NK-92 treated with Interleukin-12 subunit alpha and Interleukin-12 subunit beta, amount 100 ng/mL, for 24 hours (cell line): ENCODE data around the gene CALR.
"Not testable (repeated sequence)": the region's sequence is repeated elsewhere in the genome, so short reads cannot be mapped to it uniquely, and the experiment has no call there.

Experiments used
- DNase-seq: peaks from one replicate; lab custom pipeline; 2025; lab: John Stamatoyannopoulos, UW

CALR gene

GRCh38 chr19:12952488-12953137, 14.2 kb downstream of the CALR start:
- DNase-seq = no peak

GRCh38 chr19:12953138-12953798, 14.9 kb downstream of the CALR start:
- no peak for DNase-seq

DNA sequence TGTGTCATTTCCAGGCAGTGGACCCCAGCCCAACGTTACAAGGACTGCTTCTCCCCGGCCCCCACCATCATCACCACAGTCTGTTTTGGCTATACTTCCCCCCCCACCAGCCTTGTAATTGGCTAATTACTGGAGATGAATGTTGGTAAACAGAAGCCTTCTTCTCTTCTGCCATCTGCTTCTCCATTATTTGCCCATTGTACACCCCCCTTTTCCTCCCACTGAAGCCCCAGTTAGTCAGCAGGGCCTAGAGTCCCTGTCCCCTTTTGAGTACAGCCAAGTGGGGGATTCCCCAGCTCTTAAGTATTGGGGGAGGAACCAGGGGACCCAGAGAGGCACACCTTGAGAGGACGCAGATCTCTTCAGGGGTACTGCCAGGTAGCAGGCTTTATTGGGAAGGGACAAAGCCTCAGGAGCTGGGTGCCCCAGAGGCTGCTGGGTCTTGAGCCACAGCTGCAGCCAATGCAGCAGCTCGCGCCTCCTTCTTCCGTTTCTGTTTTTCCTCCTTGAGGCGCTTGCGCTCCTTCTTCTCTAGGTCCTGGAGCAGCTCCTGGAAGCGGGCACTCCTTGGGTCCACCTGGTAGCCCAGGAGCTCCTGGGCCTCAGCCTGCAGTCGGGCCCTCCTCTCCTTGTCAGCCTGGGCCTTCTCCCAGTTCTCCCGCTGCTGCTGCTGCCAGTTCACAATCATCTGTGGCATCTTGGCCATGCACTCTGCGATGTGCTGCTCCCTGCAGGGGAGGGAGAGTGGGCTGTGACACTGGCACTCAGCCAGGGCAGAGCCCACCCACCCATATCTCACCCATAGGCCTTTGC, 15.6 kb downstream of the CALR start:
- no peak for DNase-seq

GRCh38 chr19:12954612-12954962, 16.2 kb downstream of the CALR start:
- no peak for DNase-seq

DNA sequence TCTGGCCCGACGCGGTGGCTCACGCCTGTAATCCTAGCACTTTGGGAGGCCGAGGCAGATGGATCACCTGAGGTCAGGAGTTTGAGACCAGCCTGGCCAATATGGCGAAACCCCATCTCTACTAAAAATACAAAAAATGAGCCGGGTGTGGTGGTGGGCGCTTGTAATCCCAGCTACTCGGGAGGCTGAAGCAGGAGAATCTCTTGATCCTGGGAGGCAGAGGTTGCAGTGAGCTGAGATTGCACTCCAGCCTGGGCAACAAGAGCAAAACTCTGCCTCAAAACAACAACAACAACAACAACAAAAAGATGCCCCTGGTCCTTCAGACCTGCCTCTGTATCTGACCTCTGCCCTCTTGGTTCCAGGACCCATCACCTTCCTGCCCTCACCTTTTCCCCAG, 17.2 kb downstream of the CALR start:
- not testable (repeated sequence) for DNase-seq

DNA sequence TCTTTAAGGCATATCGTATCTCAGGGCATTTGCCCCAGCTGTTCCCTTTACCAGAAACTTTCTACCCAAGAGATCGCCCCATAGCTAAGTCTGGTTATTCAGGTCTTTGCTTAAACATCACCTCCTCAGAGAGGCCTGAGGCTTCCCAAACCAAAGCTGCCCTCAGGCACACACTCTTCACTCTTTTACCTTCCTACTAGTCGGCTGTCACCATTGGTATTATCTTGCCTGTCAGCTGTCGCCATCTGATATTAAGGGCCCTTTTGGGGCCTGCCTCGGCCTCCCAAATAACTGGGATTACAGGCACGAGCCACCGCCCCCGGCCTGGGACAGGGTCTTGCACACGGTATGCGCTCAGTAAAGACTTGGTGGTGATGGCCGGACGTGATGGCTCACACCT, 17.6 kb downstream of the CALR start:
- no peak for DNase-seq

- peak; percentile 64 for DNase-seq
Observed at GRCh38 chr19:12956446-12957388, 18.3 kb downstream of the CALR start, which contains the start of gene GADD45GIP1. GADD45GIP1 (minus strand) TSS chr19:12957223; CDS start chr19:12957212, 11 bp downstream.

DNA sequence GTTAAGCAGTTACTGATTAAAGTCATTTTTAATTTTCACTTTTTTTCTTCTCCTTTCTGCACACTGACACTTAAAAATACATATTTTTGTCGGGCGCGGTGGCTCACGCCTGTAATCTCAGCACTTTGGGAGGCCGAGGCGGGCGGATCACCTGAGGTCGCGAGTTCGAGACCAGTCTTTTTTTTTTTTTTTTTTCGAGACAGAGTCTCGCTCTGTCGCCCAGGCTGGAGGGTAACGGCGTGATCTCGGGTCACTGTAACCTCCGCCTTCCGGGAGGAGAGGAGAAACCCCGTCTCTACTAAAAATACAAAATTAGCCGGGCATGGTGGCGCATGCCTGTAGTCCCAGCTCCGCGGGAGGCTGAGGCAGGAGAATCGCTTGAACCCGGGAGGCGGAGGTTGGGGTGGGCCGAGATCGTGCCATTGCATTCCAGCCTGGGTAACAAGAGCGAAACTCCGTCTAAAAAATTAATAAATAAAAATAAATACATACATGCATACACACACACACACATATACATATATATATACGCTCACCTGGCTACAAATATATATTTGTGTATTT, 19.1 kb downstream of the CALR start:
- not testable (repeated sequence) for DNase-seq

GRCh38 chr19:12959481-12959880, 21.1 kb downstream of the CALR start:
- no peak for DNase-seq

- peak; percentile 64 for DNase-seq
Observed at GRCh38 chr19:12965017-12965811, 26.8 kb downstream of the CALR start.

DNA sequence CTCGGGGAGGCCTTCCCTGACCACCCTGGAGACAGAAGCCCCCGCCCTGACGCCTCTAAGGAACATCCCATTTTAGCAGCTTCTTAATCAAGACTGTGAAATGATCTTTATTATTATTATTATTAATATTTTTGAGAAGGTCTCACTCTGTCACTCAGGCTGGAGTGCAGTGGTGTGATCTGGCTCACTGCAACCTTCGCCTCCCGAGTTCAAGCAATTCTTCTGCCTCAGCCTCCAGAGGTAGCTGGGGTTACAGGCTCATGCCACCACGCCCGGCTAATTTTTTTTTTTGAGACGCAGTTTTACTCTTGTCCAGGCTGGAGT, 27.4 kb downstream of the CALR start:
- DNase-seq = no peak

- no peak for DNase-seq
Observed at GRCh38 chr19:12967907-12968306, 29.5 kb downstream of the CALR start.

DNA sequence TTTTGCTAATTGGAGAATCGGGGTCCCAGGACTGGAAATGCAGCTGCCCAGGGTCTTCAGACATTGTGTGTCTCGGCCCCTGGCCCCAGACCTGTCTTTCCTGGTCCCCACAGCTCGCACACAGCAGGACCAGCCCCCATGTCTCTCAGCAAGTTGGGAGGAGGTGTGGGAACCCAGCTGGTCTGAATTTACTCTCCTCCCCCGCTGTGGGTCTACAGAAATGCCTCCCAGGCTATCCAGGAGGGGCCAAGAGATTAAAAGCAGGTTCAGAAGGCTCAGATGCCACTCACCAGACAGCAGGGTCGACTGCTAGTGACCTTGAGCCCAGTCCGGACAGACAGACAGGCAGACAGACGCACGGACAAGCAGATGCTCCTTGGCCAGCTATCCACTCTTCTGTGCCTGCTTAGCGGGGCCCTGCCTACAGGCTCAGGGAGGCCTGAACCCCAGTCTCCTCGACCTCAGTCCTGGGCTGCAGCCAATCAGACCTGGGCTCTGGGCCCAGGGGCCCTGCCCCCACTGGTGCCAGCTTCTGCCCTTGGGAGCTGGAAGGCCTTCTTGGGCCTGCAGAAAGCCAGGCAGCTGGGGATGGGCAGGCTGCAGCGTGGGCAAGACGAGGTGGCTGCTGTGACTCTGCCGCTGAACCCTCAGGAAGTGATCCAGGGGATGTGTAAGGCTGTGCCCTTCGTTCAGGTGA, 31.0 kb downstream of the CALR start, which contains the start of gene DAND5:
Gene DAND5 (plus strand): TSS at position 285 of the 697 bp plus-strand sequence. CDS start 85 bp downstream, at position 370.
- DNase-seq = no peak

DNA sequence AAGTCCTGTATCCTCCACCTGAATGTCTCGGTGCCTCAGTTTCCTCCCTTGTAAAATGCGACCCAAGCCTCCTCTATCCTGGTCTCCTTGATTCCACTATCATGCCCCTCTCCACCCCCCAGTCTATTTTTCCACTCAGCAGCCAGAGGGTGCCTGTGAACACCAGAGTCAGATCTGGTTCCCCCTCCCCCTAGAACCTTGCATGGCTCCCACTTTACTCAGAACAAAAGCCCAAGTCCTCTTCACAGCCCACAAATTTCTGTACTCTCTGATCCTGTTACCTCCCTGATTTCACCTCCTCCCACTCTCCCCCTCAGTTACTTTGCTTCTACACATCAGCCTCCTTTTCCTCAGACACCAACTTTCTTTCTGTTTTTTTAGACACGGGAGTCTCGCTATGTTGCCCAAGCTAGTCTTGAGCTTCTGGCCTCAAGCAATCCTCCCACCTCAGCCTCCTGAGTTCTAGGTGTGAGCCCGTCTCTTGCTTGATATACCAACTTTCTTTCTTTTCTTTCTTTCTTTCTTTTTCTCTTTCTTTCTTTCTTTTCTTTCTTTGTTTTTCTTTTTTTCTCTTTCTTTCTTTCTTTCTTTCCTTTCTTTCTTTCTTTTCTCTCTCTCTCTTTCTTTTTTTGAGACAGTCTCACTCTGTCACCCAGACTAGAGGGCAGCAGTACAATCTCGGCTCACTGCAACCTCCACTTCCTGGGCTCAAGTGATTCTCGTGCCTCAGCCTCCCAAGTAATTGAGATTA, 31.8 kb downstream of the CALR start:
- DNase-seq = no peak

DNA sequence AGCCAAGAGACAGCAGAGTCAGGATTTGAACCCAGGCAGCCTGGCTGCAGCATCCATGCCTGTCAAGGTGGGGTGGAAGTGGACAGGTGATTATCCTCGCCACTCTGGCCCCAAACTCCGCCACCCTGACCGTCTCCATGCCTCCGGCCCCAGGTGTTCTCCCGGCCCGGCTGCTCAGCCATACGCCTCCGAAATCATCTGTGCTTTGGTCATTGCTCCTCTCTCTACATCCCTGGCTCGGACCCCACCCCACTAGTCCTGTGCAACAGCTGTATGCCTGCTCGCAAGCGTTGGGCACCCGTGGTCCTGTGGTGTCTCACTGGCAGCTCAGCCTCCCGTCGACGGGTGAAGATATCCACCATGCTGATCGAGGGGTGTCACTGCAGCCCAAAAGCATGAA, 34.8 kb downstream of the CALR start:
- no peak for DNase-seq

DNA sequence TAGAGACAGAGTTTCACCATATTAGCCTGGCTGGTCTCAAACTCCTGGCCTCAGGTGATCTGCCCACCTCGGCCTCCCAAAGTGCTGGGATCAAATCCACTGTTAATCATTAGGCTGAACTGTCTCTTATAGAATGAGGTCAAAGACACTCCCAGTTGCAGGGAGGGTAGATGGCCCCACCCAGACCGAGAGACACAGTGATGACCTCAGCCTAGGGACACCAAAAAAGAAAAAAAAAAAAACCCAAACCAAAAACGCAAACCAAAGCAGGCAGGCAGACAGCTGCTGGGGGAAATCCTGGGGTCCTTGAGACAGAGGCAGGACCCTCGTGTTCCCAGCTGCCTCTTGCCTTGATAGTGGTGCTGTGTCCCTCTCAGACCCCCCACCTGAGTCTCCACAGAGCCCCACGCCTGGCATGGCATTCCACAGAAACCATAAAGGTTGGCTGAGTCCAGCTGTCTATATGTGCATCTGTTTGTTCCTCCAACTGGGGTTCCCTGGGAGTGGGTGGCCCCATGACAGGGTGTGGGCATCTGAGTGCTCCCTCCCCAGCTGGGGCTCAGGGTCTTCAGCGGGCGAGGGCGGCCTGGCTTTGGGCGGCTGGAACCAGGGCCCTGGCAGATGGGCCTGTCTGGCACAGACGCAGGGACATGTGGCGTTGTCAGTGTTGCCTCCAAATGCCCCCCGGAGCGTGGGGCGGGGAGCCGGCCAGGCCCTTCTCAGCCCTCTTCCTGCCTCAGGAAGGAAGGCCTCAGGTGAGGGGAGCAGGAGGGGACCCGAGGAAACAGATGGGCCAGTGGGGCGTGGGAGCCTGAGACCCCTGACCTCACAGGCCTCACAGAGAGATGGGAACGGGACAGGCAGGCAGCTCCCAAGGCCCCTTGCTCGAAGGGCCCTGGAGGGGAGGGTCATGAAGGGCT, 36.2 kb downstream of the CALR start:
- no peak for DNase-seq

- no peak for DNase-seq
Observed at GRCh38 chr19:12975221-12975741, 36.9 kb downstream of the CALR start.

DNA sequence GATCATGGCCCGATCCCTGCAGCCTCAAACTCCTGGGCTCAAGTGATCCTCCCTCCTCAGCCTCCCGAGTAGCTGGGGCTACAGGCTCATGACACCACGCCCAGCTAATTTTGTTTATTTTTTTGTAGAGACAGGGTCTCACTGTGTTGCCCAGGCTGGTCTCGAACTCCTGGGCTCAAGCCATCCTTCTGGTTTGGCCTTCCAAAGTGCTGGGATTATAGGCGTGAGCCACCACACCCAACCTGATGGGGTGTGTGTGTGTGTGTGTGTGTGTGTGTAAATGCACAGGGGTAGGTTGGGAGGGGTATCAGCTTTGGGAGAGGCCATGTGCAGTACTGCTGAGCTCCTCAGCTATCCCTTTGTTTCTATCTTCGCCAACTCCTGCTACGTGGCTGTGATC, 37.7 kb downstream of the CALR start:
- DNase-seq = not testable (repeated sequence)
